Omental fat pad (tissue), 4 donors: ENCODE data around the gene PALM. TPM values are rescaled to one million over a fixed set of nuclear protein-coding genes. Genes with fewer than 3 reads are reported as not detected.
"Not testable (repeated sequence)": the region's sequence is repeated elsewhere in the genome, so short reads cannot be mapped to it uniquely, and the experiment has no call there.

Source experiments
- ATAC-seq: fragments of 150-250 bp; one replicate; pipeline ENCODE4 v1.9.1; 2016; ENCODE audit warnings: mild to moderate bottlenecking, moderate library complexity; ENCODE audit not compliant: low FRiP score
- DNase-seq: peaks from one replicate; pipeline ENCODE4 v3.0.0-alpha.2; 2019; ENCODE audit warnings: low spot score
- CTCF ChIP-seq, 3 donors: fragments of 450-650 bp; IDR thresholded peaks; one replicate each; pipeline ENCODE4 v1.5.1; 2016 to 2017; ENCODE audit warnings: antibody characterized with exemption in 3 of 3, mild to moderate bottlenecking in 3 of 3, moderate library complexity in 2 of 3
- total RNA-seq, 4 donors: library from RNA; depleted of rRNA; stranded (reverse); fragments of >200 nt; gene quantifications; one replicate each; pipeline ENCODE4 v1.1.0, GENCODE V29; 2016

PALM gene
- total RNA-seq, 4 donors from 2014 or later: 44.6 to 119 (median 54.8) TPM

DNA sequence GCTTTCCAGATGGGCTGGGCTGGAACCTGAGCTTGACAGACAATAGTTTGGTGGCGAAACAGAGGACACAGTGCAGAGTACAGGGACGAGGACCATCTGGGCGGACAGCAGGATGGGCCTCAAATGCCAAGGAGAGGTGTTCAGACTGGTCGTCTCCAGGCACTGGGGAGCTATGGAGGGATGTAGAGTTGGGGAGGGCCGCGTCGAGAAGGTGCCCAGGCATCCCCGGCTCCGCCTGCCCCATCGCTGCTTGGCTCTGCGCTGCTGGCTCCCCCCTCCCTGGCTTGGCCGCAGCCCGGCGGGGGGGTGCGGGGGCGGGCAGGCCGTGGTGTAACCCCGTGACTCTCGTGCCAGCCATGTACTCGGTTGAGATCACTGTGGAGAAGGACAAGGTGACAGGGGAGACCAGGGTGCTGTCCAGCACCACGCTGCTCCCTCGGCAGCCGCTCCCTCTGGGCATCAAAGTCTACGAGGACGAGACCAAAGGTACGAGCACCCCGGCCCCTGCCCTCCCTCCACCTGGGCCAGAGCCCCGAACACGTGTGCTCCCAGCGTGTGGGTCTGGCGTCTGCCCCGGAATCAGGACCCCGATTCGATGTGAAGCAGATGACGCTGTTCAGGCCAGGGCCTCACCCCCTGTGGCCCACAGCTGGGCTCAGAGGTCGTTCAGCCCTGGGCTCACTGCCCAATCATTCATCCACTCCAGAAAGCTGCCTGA, 31.4 kb downstream of the PALM start:
- ATAC-seq: no peak
- DNase-seq: no peak
- TF ChIP-seq CTCF (IDR thresholded peaks at IDR 0.05): no peak

- not testable (repeated sequence) for DNase-seq, ATAC-seq
Observed at GRCh38 chr19:740816-741505, 32.2 kb downstream of the PALM start.

DNA sequence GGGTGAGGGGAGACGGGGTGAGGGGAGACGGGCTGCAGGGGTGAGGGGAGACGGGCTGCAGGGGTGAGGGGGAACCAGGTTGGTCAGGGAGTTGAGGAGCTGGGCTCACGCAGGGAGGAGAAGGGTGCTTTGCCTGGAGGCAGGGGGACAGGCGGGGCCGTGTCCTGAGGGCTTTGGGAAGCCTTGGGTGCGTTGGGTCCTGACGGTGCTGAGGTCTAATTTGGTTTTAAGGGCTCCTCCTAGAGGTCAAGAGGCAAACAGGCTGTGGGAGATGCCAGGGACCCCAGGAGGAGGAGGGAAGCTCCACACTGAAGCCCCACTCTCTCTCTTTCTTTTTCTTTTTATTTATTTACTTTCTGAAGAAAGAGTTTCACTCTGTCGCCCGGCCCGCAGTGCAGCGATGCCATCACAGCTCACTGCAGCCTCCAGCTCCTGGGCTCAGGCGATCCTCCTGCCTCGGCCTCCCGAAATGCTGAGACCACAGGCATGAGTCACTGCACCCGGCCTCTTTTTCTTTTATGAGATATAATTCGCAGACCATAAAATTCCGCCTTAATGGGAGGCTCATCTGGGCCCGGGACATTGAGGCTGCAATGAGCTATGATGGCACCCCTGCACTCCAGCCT, 32.9 kb downstream of the PALM start:
- TF ChIP-seq CTCF (IDR thresholded peaks at IDR 0.05): no peak
- DNase-seq: no peak
- ATAC-seq: no peak

DNA sequence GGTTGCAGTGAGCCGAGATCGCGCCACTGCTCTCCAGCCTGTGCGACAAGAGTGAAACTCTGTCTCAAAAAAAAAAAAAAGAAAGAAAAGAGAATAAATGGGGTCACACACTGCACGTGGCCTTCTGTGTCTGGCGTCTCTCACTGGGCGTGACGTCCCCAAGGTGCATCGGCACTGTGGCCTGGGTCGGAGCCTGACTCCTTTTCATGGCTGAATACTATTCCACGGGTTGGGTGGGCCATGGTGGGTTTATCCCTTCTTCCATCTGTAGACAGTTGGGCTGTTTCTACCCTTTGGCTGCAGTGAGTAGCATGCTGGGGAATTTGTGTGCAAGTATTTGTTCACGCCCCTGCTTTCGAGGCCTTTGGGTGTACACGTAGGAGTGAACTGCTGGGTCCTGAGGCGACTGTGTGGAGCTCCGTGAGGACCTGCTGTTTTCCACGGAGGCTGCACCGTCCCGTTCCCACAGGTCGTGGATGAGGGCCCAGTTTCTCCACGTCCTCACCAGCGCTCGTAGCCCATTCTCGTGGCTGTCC, 33.9 kb downstream of the PALM start:
- ATAC-seq (no peak), DNase-seq (no peak)
- TF ChIP-seq CTCF (IDR thresholded peaks at IDR 0.05): no peak

DNA sequence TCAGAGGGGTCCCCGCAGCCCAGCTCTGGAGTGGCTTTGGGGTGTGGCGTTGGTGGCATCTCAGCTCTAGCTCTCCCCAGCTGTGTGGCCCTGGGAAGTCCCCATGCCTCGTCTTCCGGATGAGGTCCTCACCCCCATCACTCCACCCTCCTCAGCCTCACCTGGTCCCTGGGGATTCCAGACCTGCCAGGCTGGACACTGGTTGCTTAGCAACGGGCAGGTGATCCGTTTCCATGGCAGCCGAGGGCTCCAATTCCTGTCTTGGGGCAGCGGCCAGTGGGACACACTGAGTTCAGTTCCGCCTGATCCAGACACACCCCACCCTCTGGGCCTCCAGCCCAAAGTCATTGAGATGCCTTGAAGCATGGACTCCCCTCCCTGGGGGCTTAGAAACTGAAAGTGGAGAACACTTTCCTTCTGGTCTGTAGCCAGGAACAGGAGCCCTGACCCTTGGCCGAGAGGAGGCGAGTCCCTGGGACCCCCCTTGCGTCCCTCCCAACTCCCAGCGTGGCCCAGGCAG, 34.5 kb downstream of the PALM start:
- ATAC-seq (peak; percentile 24), DNase-seq (no peak)
- TF ChIP-seq CTCF (IDR thresholded peaks at IDR 0.05): no peak

DNA sequence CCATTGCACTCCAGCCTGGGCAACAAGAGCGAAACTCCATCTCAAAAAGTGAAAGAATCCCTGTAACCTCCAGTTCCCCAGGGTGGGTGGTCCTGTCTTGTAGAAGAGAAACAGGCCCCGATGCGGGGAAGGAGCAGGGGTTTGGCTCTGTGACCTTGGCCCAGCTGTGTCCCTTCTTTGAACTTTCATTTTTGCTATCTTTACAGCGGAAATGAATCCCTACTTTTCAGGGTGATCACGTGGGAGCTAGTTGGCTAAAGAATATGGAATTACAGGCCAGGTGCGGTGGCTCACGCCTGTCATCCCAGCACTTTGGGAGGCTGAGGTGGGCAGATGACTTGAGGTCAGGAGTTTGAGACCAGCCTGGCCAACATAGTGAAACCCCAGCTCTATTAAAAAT, 36.4 kb downstream of the PALM start:
- not testable (repeated sequence) for ATAC-seq, DNase-seq

GRCh38 chr19:746208-746819, 37.6 kb downstream of the PALM start:
- no peak for TF ChIP-seq CTCF (IDR thresholded peaks at IDR 0.05)
- DNase-seq: no peak
- ATAC-seq: no peak
